Activated T-helper 1 cell treated with anti-CD3 and anti-CD28 coated beads, Interleukin-12 subunit alpha, Interleukin-12 subunit beta, Interleukin-2, Interleukin-4 antibody, amounts not matched to agents 30 ng/mL and 10 ng/mL and 1 ng/mL, durations not matched to agents 14 hours and 24 hours and 36 hours (primary cell): ENCODE results near the gene GRIN3A. TPM values are rescaled to one million over a fixed set of nuclear protein-coding genes. Genes with fewer than 3 reads are reported as not detected.

Source experiments
- total RNA-seq: library from RNA; stranded (reverse); gene quantifications from 2 replicates; pipeline ENCODE4 v1.2.3, GENCODE V29; 2022

The GRIN3A gene
- total RNA-seq, 1 donor from 2014 or later, result not detected

Other genes with a start within 250 kb of the GRIN3A start
- 39.3 and 45.9 TPM in 2 replicates for gene RNF20, start 204.8 kb downstream of the GRIN3A start, total RNA-seq
- not detected in 2 replicates for gene PPP3R2, start 143.7 kb downstream of the GRIN3A start, total RNA-seq